ENCODE data around the gene KEAP1.

GRCh38 chr19:10517760-10518443 is 14.7 kb upstream of the KEAP1 start:
- TF ChIP-seq EP300 (IDR thresholded peaks at IDR 0.05; ENCODE audit: borderline replicate concordance in 1 of 2, low read depth in 2 of 2, low read length in 2 of 2) (no peak), POLR2A (IDR thresholded peaks at IDR 0.05; ENCODE audit: control extremely low read depth in 1 of 2, low read depth in 2 of 2, low read length in 2 of 2) (no peak), CHD1 (IDR thresholded peaks at IDR 0.05; ENCODE audit: low read depth, low read length) (no peak), SP1 (IDR thresholded peaks at IDR 0.05; ENCODE audit: low read depth, low read length) (no peak), RNF2 (IDR thresholded peaks at IDR 0.05; ENCODE audit: borderline replicate concordance, low read depth, low read length, missing control alignments, poor library complexity, severe bottlenecking) (no peak), GABPA (IDR thresholded peaks at IDR 0.05; ENCODE audit: borderline replicate concordance, insufficient read depth, low read length) (no peak), TBP (IDR thresholded peaks at IDR 0.05; ENCODE audit: low read depth, low read length) (no peak), PHF8 (conservative IDR thresholded peaks at IDR 0.05; ENCODE audit: low read depth, low read length) (no peak), CTCF (IDR thresholded peaks at IDR 0.05; ENCODE audit: control extremely low read depth in 1 of 3, insufficient read depth in 1 of 3, low read depth in 1 of 3, low read length in 3 of 3) (no peak), KDM1A (IDR thresholded peaks at IDR 0.05; ENCODE audit: borderline replicate concordance, low read length) (no peak), ZNF274 (IDR thresholded peaks at IDR 0.05; ENCODE audit: borderline replicate concordance, extremely low read depth, low read length) (no peak), JUN (IDR thresholded peaks at IDR 0.05; ENCODE audit: low read depth, low read length) (no peak), POU5F1 (IDR thresholded peaks at IDR 0.05; ENCODE audit: low read depth, low read length) (no peak)

Measured in H1 (cell line).